B cell (primary cell): ENCODE results near the gene RXFP1. TPM values are rescaled to one million over a fixed set of nuclear protein-coding genes. Genes with fewer than 3 reads are reported as not detected.
A peak's percentile ranks its signal among the peaks of the same experiment; 100 is the strongest.

ENCODE experiments used
- ATAC-seq: fragments of 200-7000 bp; cut with Tn5 transposase; one replicate; pipeline ENCODE4 v1.10.0; 2021; ENCODE audit warnings: low read depth, mild to moderate bottlenecking, moderate number of reproducible peaks, moderate library complexity
- CTCF ChIA-PET: fragments of 350-600 bp; sonication (Branson Sonifier 250); formaldehyde crosslinking; loops from one replicate; lab custom pipeline; 2021; ENCODE audit warnings: antibody characterized with exemption, inconsistent platforms; lab: Charles Lee
- POLR2A ChIA-PET: fragments of 350-600 bp; sonication (Branson Sonifier 250); formaldehyde crosslinking; loops from one replicate; lab custom pipeline; 2021; ENCODE audit warnings: antibody characterized with exemption; lab: Charles Lee
- DNase-seq: peaks from one replicate; pipeline ENCODE4 v3.0.0; 2013
- H2AFZ ChIP-seq: 2 replicates; pipeline ENCODE4 v1.6.1; 2012; ENCODE audit warnings: mild to moderate bottlenecking, low read depth, low read length; ENCODE audit not compliant: insufficient read depth, poor library complexity, severe bottlenecking
- H3K27ac ChIP-seq, 2 donors: 1 replicate in 1 of 2; 2 replicates in 1 of 2; pipeline ENCODE4 v1.5.1; 2012 to 2013; ENCODE audit warnings: low read length in 2 of 2, mild to moderate bottlenecking in 2 of 2, moderate library complexity in 1 of 2
- H3K27me3 ChIP-seq, 4 experiments: fragments of 200-600 bp in 1 of 4; sonication (generic) in 1 of 4; replicated peaks in 1 of 4; 1 replicate in 2 of 4; 2 replicates in 2 of 4; pipeline versions ENCODE4 v1.6.1 to v1.7.0; 2013 to 2016; ENCODE audit warnings: low read length in 3 of 4, mild to moderate bottlenecking in 2 of 4, mixed read lengths in 1 of 4, moderate library complexity in 1 of 4; ENCODE audit not compliant: insufficient read depth in 4 of 4, control insufficient read depth in 3 of 4; ENCODE audit errors: control extremely low read depth in 1 of 4
- H3K36me3 ChIP-seq, 2 experiments: replicated peaks in 1 of 2; 1 replicate in 1 of 2; 2 replicates in 1 of 2; pipeline versions ENCODE4 v1.6.1 to v1.7.1; 2013; ENCODE audit warnings: low read length in 1 of 2; ENCODE audit not compliant: insufficient read depth in 2 of 2, control insufficient read depth in 1 of 2; ENCODE audit errors: control extremely low read depth in 1 of 2, extremely low read depth in 1 of 2
- H3K4me1 ChIP-seq, 2 donors: fragments of 200-600 bp in 1 of 2; sonication (generic) in 1 of 2; 1 replicate in 1 of 2; 2 replicates in 1 of 2; pipeline versions ENCODE4 v1.5.1 to v1.6.1; 2013 to 2017; ENCODE audit warnings: low read length in 2 of 2; ENCODE audit not compliant: control insufficient read depth in 2 of 2, insufficient read depth in 2 of 2
- H3K4me2 ChIP-seq: replicated peaks from 2 replicates; pipeline ENCODE3; 2012; ENCODE audit warnings: mild to moderate bottlenecking, low read depth, low read length; ENCODE audit not compliant: poor library complexity, severe bottlenecking
- H3K4me3 ChIP-seq, 5 experiments: fragments of 200-600 bp in 1 of 5; sonication (generic) in 1 of 5; 1 replicate in 3 of 5; 2 replicates in 2 of 5; pipeline versions ENCODE4 v1.5.1 to v1.7.0; 2011 to 2016; ENCODE audit warnings: low read length in 4 of 5, mild to moderate bottlenecking in 4 of 5, low read depth in 2 of 5, control low read depth in 1 of 5, moderate library complexity in 1 of 5; ENCODE audit not compliant: insufficient read depth in 1 of 5; ENCODE audit errors: control extremely low read depth in 1 of 5, extremely low read depth in 1 of 5
- H3K79me2 ChIP-seq: fragments of 200-600 bp; sonication (generic); one replicate; pipeline ENCODE4 v1.6.0; 2016; ENCODE audit warnings: low read length; ENCODE audit not compliant: control insufficient read depth, insufficient read depth
- H3K9ac ChIP-seq: fragments of 200-600 bp; sonication (generic); 2 replicates; pipeline ENCODE4 v1.6.1; 2017; ENCODE audit warnings: mild to moderate bottlenecking, low read length, moderate library complexity
- H3K9me3 ChIP-seq, 3 donors: one replicate each; pipeline versions ENCODE4 v1.6.1 to v1.7.1; 2013; ENCODE audit warnings: low read length in 2 of 3; ENCODE audit not compliant: control insufficient read depth in 2 of 3, insufficient read depth in 1 of 3; ENCODE audit errors: control extremely low read depth in 1 of 3
- H4K20me1 ChIP-seq: 2 replicates; pipeline ENCODE4 v1.6.0; 2012; ENCODE audit warnings: mild to moderate bottlenecking, low read length; ENCODE audit not compliant: insufficient read depth, control insufficient read depth, poor library complexity, severe bottlenecking
- H3K27ac Mint-ChIP-seq: one replicate; pipeline ENCODE4 v1.8.0; 2021; ENCODE audit warnings: mixed read lengths
- H3K27me3 Mint-ChIP-seq: one replicate; pipeline ENCODE4 v1.8.0; 2021; ENCODE audit warnings: mixed read lengths
- H3K4me1 Mint-ChIP-seq: one replicate; pipeline ENCODE4 v1.8.0; 2021; ENCODE audit warnings: mixed read lengths
- H3K4me3 Mint-ChIP-seq: one replicate; pipeline ENCODE4 v1.8.0; 2021; ENCODE audit warnings: mixed read lengths
- H3K9me3 Mint-ChIP-seq: one replicate; pipeline ENCODE4 v1.8.0; 2022; ENCODE audit warnings: mixed read lengths; ENCODE audit not compliant: insufficient read depth
- CTCF ChIP-seq: fragments of 200-600 bp; IDR thresholded peaks from one replicate; pipeline ENCODE4 v1.8.0; 2022; ENCODE audit warnings: antibody characterized with exemption, mild to moderate bottlenecking
- EZH2 ChIP-seq: IDR thresholded peaks from 2 replicates; pipeline ENCODE4 v1.6.1; 2012; ENCODE audit warnings: borderline replicate concordance, low read depth, mild to moderate bottlenecking, moderate library complexity, low read length; ENCODE audit not compliant: insufficient read depth, poor library complexity, severe bottlenecking
- WGBS: methylation state at CpG from one replicate; pipeline ENCODE4 v1.1.5; 2013; ENCODE audit warnings: missing lambda C conversion rate; ENCODE audit not compliant: insufficient coverage; 5-methylcytosine and 5-hydroxymethylcytosine counted together
- intact Hi-C: fragments of 100-400 bp; cut with micrococcal nuclease; formaldehyde crosslinking; loops from one replicate; pipeline ENCODE4 v1.10.0; 2022
- polyA plus RNA-seq: library from polyadenylated mRNA; depleted of rRNA; stranded (reverse); fragments of >200 nt; gene quantifications from 2 replicates; pipeline ENCODE4 v1.2.3, GENCODE V29; 2012
- total RNA-seq, 2 donors: library from RNA; stranded (reverse); fragments of 120-200 nt in 1 of 2; gene quantifications; 1 replicate in 1 of 2; 2 replicates in 1 of 2; pipeline versions ENCODE4 v1.2.3 to v1.2.4, GENCODE V29; 2013 to 2022

The RXFP1 gene
- total and polyA plus RNA-seq, 2 donors (not counting 1 experiment from before 2014, with no cell fraction given) = not detected

- Histone ChIP-seq H3K27me3 (no peaks in the 10 kb centered on the region), H3K4me2 (no peak overlapping the region), H3K36me3 (no peaks in the 10 kb centered on the region), H3K9ac (no peak overlapping the region), H3K9me3 (no peaks in the 10 kb centered on the region), H3K4me3 (no peak overlapping the region), H3K27ac (no peak overlapping the region), H3K79me2 (peaks cover 5% of the 10 kb centered on the region), H4K20me1 (no peaks in the 10 kb centered on the region), H3K4me1 (peaks cover 12 to 13% of the 10 kb centered on the region in 2 donors), H2AFZ (no peak overlapping the region)
- no peak overlapping the region for H3K4me3 Mint-ChIP-seq
- H3K9me3 Mint-ChIP-seq = no peaks in the 10 kb centered on the region
- intact Hi-C loops = no loop called here
- POLR2A ChIA-PET = no interaction called here
- 43% methylated on average over 4 of the region's 7 CpGs for WGBS
- peaks cover 22% of the 10 kb centered on the region for H3K4me1 Mint-ChIP-seq
- TF ChIP-seq CTCF (no peak), EZH2 (no peak)
- ATAC-seq (no peak), DNase-seq (no peak)
- CTCF ChIA-PET = no interaction called here
- H3K27ac Mint-ChIP-seq = no peak overlapping the region
- H3K27me3 Mint-ChIP-seq = no peaks in the 10 kb centered on the region
Observed at GRCh38 chr4:158669310-158669709, 147.6 kb downstream of the RXFP1 start.

DNA sequence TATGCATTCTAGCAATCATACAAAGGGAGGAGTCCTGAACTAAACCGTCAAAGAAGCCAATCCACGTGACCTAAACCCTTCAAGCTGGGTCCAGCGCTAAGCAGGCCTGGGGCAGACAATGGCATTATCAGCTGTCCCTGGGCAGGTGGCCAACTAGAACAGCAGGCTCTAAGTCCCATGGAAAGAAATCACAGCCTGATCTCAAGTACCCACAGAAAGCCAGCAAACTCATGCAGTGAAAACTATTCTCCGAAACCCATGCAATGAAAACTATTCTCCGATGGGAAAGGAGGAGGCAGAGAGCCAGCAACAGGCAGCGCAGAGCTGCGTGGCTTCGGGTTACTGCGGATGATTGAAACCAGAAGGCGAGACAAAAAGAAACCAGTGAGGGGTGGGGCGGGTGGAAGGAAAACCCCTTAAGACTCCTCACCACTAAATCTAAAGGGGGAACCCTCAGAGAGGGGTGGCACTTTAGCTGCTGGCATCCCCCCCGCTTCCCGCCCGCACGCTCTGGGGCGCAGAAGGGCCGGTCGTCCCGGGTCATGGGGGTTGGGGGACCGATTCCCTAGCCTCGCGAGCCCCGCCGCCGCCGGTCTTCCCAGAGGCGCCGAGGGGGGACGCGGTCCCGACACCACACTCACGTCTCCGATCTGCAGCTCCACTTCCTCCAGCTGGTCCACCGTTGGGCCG is 149.4 kb downstream of the RXFP1 start:
- no peaks in the 10 kb centered on the region for H3K36me3 ChIP-seq
- H3K27me3 Mint-ChIP-seq = no peaks in the 10 kb centered on the region
- intact Hi-C loops = loop anchor here (5.0 to 10.0 kb wide), 3 partner anchors 96 to 506 kb away; partner anchors contain the start of gene FNIP2
- no peaks in the 10 kb centered on the region for H4K20me1 ChIP-seq
- H3K4me3 ChIP-seq = peak overlapping the region; percentile 38 to 96 (median 75)
- H3K9ac ChIP-seq = peak overlapping the region; percentile 86
- POLR2A ChIA-PET = no interaction called here
- TF ChIP-seq CTCF (no peak), EZH2 (no peak)
- WGBS = 0% methylated on average over 27 of the region's 35 CpGs
- peaks cover 22% of the 10 kb centered on the region for H3K4me1 Mint-ChIP-seq
- peak overlapping the region; percentile 95 for H3K27ac Mint-ChIP-seq
- H3K4me3 Mint-ChIP-seq = peak overlapping the region; percentile 90
- H3K9me3 ChIP-seq = no peaks in the 10 kb centered on the region
- H3K4me1 ChIP-seq = peaks cover 12 to 13% of the 10 kb centered on the region in 2 donors
- ATAC-seq (peak; percentile 2), DNase-seq (peak; percentile 84)
- H3K27me3 ChIP-seq = no peaks in the 10 kb centered on the region
- H3K79me2 ChIP-seq = peaks cover 8% of the 10 kb centered on the region
- peak overlapping the region; percentile 84 for H2AFZ ChIP-seq
- peak overlapping the region; percentile 93 to 97 for H3K27ac ChIP-seq
- no peaks in the 10 kb centered on the region for H3K9me3 Mint-ChIP-seq
- peak overlapping the region; percentile 84 for H3K4me2 ChIP-seq
- CTCF ChIA-PET = no interaction called here
